ACC112 (cell line): ENCODE data around the gene CDK4.

Source experiments
- H2AFZ ChIP-seq: fragments of 200-600 bp; sonication (generic); one replicate; pipeline ENCODE4 v1.6.0; 2017; ENCODE audit warnings: antibody characterized with exemption, low read length; ENCODE audit not compliant: unreplicated experiment
- H3K27ac ChIP-seq: fragments of 200-600 bp; sonication (generic); 2 replicates; pipeline ENCODE4 v1.5.1; 2014; ENCODE audit warnings: low read depth, mild to moderate bottlenecking, antibody characterized with exemption, low read length, moderate library complexity
- H3K27me3 ChIP-seq: fragments of 200-600 bp; sonication (generic); 2 replicates; pipeline ENCODE4 v1.6.1; 2014; ENCODE audit warnings: mild to moderate bottlenecking, antibody characterized with exemption, low read length, moderate library complexity, mixed read lengths; ENCODE audit not compliant: insufficient read depth
- H3K36me3 ChIP-seq: fragments of 200-600 bp; sonication (generic); 2 replicates; pipeline ENCODE4 v1.6.1; 2016; ENCODE audit warnings: mild to moderate bottlenecking, antibody characterized with exemption, low read length, moderate library complexity, mixed read lengths; ENCODE audit not compliant: insufficient read depth
- H3K4me1 ChIP-seq: fragments of 200-600 bp; sonication (generic); one replicate; pipeline ENCODE4 v1.6.1; 2016; ENCODE audit warnings: low read length, mixed read lengths; ENCODE audit not compliant: insufficient read depth, unreplicated experiment, control insufficient read depth
- H3K4me3 ChIP-seq: fragments of 200-600 bp; sonication (generic); 2 replicates; pipeline ENCODE4 v1.5.1; 2014; ENCODE audit warnings: mild to moderate bottlenecking, low read depth, low read length
- H3K79me2 ChIP-seq: fragments of 200-600 bp; sonication (generic); one replicate; pipeline ENCODE4 v1.6.0; 2016; ENCODE audit warnings: low read length; ENCODE audit not compliant: control insufficient read depth, unreplicated experiment, insufficient read depth

Gene CDK4

DNA sequence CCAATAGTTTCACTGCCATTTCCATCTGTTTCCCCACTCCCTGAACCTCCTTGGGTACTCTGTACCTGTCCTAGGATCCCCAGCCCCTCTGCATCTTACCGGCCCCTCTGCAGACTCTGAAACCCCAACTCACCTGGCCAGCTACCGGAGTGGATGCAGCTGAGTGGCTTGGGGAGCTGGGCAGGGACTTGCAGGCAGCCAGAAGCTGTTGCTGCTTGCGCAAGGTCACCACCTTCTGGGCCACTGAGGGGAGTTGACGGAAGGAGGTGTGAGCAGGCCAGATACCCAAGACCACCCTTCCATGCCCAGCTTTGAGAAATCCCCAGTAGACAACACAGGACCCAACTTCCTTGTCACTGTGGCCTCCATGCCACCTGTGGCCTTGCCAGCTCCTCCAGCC, 19.8 kb downstream of the CDK4 start:
- Histone ChIP-seq H3K79me2 (no peaks in the 10 kb centered on the region), H2AFZ (no peak overlapping the region), H3K27ac (no peak overlapping the region), H3K27me3 (peaks cover 37% of the 10 kb centered on the region), H3K4me1 (peaks cover 8% of the 10 kb centered on the region), H3K4me3 (no peak overlapping the region), H3K36me3 (no peaks in the 10 kb centered on the region)

DNA sequence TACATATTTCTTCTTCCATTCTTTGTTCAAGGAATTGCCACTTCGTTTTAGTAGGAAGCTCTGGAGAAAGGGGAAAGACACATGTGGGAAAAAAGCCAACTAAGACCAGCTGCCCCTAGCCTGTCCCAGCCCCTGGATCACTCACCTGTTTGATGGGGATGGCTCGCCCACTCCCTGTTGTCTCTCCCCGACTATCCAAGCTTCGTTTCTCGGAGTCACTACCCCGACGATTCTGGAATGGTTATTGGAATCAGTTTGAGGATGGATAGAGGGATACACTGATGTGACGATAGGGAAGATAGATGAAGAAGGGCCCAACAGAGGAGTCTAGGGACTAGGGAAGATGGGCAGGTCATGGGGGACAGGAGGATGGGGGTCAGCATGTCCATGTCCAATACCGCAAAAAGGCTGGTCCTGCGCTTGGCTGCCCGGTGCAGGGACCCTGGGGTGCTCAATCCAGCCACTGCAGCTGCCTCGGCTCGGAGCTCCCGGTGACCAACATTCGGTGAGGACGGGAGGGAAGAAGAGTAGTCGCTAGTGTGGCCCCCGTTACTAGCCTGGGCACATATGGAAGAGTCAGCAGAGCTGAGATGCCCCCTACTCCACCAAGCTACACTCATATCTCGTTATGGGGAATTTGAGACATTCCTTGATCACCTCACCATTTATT, 20.6 kb downstream of the CDK4 start:
- Histone ChIP-seq H3K4me3 (no peak overlapping the region), H3K79me2 (no peaks in the 10 kb centered on the region), H3K27ac (no peak overlapping the region), H3K27me3 (peaks cover 30% of the 10 kb centered on the region), H3K36me3 (no peaks in the 10 kb centered on the region), H2AFZ (no peak overlapping the region), H3K4me1 (peaks cover 6% of the 10 kb centered on the region)

DNA sequence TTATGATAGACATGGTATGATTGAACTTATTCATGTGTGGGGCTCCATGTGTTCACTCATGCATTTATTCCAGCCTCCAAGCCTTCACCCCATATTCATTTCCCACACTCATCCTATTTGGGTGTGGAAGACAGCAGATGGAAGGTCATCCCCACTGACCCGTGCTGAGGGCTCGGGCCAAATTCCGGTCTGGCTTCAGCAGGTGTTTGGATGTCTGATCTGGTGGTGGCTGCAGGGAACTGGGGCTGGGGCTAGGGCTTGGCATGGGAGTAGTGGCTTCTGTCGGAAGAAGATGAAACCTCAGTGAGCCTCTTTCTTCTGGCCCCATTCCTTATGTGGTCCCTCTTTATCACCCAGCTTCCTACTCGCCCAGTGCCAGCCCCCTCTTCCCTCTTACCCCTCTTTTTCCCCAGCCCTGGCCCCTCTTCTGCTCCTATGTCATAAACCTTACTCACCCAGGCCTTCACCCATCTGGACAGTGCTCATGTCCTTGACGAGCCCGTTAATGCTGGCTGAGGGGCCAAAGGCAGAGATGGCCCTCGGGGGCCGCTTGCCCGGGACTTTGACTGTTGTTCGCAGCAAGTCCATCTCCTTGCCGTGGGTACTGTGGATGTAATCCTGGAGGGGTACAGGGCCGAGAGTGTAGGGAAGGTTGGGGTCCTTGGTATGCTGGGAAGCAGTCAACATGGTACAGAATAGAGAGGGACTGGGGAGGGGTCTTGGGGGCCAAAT, 21.6 kb downstream of the CDK4 start:
- H3K4me1 ChIP-seq = peaks cover under 1% of the 10 kb centered on the region
- no peak overlapping the region for H3K27ac ChIP-seq
- H3K79me2 ChIP-seq = no peaks in the 10 kb centered on the region
- H2AFZ ChIP-seq = no peak overlapping the region
- H3K27me3 ChIP-seq = peaks cover 21% of the 10 kb centered on the region
- H3K36me3 ChIP-seq = no peaks in the 10 kb centered on the region
- no peak overlapping the region for H3K4me3 ChIP-seq

- Histone ChIP-seq H3K27me3 (peaks cover 10% of the 10 kb centered on the region; the same call in 1 of the 2 replicates), H3K79me2 (no peaks in the 10 kb centered on the region), H3K36me3 (no peaks in the 10 kb centered on the region), H3K4me3 (no peak overlapping the region), H2AFZ (no peak overlapping the region), H3K4me1 (no peaks in the 10 kb centered on the region), H3K27ac (no peak overlapping the region)
Measured at GRCh38 chr12:57729321-57729844, 22.7 kb downstream of the CDK4 start.

DNA sequence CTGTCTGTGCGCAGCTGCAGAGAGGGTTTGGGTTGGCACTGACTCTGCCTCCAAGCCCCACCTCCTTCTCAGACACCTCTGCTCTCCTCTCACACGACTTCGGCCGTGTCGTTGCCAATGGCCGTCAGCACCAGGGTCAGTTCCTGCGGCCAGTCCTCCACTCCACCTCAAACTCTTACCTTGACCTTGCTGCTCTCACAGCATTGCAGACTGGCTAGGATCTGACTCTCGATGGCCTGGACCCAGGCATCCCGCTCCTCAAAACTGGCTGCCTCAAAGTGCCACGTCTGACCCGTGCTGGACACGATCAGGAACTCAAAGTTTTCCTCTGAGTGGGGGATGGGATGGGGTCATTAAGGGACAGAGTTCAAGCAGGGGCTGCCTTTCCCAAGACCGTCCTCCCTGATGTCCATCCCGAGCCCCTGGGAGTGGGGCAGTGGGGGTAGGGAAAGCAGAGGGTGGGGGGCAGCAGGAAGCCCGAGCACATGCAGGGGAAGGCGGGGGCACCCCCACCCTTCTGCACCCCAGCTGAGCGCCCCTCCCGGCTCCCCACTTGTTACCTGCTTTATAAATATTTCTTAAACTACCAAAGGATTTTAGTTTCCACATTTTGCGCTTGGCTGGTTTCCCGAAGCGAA, 24.2 kb downstream of the CDK4 start:
- H3K27me3 ChIP-seq = peaks cover 3% of the 10 kb centered on the region; the same call in 1 of the 2 replicates
- H3K36me3 ChIP-seq = no peaks in the 10 kb centered on the region
- H3K27ac ChIP-seq = no peak overlapping the region
- no peaks in the 10 kb centered on the region for H3K79me2 ChIP-seq
- H3K4me1 ChIP-seq = no peaks in the 10 kb centered on the region
- no peak overlapping the region for H2AFZ ChIP-seq
- no peak overlapping the region for H3K4me3 ChIP-seq

- no peaks in the 10 kb centered on the region for H3K4me1 ChIP-seq
- no peaks in the 10 kb centered on the region for H3K36me3 ChIP-seq
- H3K79me2 ChIP-seq = no peaks in the 10 kb centered on the region
- peaks cover 3% of the 10 kb centered on the region; the same call in 1 of the 2 replicates for H3K27me3 ChIP-seq
- peak overlapping the region; percentile 72 for H2AFZ ChIP-seq
- peak overlapping the region; percentile 93 for H3K4me3 ChIP-seq
- H3K27ac ChIP-seq = no peak overlapping the region
Measured at GRCh38 chr12:57726884-57727757, 25.0 kb downstream of the CDK4 start.

DNA sequence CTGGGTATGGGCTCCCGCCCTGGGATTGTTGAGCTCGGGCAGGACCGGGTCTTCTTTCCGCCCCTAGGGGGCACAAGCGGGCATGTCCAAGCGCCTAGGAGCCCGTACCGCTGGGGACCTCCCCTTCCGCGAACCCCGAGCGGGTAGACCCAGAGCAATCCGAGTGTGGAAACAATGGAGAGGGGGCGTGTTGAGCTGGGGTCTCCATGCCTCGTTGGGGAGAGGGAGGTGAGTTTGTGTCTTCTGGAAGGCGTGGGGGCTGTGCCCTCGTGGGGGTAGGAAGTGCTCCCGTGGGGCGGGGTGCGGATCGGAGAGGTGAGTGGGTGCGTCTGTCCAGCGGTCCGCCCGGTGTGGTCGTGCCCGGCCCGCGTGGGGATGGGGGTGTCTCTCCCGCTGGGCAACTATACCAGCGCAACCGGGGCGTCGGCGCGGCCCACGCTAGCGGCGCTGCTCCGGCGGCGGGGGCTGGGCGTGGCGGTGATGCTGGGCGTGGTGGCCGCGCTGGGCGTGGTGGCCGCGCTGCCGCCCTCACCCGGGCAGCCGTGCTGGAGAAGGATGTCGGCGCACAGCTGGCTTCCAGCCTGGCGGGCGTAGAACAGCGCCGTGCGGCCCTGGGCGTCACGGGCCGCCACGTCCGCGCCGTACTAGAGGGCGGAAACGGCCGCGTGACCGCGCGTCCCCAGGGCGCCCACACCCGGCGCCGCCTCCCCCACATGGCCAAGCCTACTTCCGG, 25.8 kb downstream of the CDK4 start:
- Histone ChIP-seq H3K27me3 (peaks cover 3% of the 10 kb centered on the region; the same call in 1 of the 2 replicates), H2AFZ (peak overlapping the region; percentile 72), H3K4me3 (peak overlapping the region; percentile 93), H3K4me1 (no peaks in the 10 kb centered on the region), H3K27ac (peak overlapping the region; percentile 22; the same call in 1 of the 2 replicates), H3K79me2 (no peaks in the 10 kb centered on the region), H3K36me3 (no peaks in the 10 kb centered on the region)

GRCh38 chr12:57725851-57726150, 26.3 kb downstream of the CDK4 start:
- Histone ChIP-seq H3K27me3 (peaks cover 3% of the 10 kb centered on the region; the same call in 1 of the 2 replicates), H3K79me2 (no peaks in the 10 kb centered on the region), H3K36me3 (no peaks in the 10 kb centered on the region), H2AFZ (peak overlapping the region; percentile 21), H3K27ac (no peak overlapping the region), H3K4me1 (no peaks in the 10 kb centered on the region), H3K4me3 (peak overlapping the region; percentile 93)

GRCh38 chr12:57724936-57725740, 27.0 kb downstream of the CDK4 start:
- Histone ChIP-seq H3K79me2 (no peaks in the 10 kb centered on the region), H3K27me3 (peaks cover 3% of the 10 kb centered on the region; the same call in 1 of the 2 replicates), H3K4me3 (no peak overlapping the region), H2AFZ (no peak overlapping the region), H3K27ac (no peak overlapping the region), H3K36me3 (0 out of 2 replicates have a peak, but pooled peaks cover 2% of the 10 kb centered on the region), H3K4me1 (no peaks in the 10 kb centered on the region)
